Measurements from ENCODE around the gene SENP1.

GRCh38 chr12:48050174-48050573 is 55.7 kb downstream of the SENP1 start:
- TF ChIP-seq CTCF (IDR thresholded peaks at IDR 0.05; ENCODE audit: poor library complexity, severe bottlenecking) (no peak), TAF1 (IDR thresholded peaks at IDR 0.05; ENCODE audit: low read depth) (no peak), POLR2AphosphoS5 (IDR thresholded peaks at IDR 0.05) (no peak), RAD21 (conservative IDR thresholded peaks at IDR 0.05) (no peak)
